ENCODE measurements around the gene PTPRG. TPM values are rescaled to one million over a fixed set of nuclear protein-coding genes. Genes with fewer than 3 reads are reported as not detected.

The PTPRG gene
- total RNA-seq, 1 donor from 2014 or later: 44.3 TPM

DNA sequence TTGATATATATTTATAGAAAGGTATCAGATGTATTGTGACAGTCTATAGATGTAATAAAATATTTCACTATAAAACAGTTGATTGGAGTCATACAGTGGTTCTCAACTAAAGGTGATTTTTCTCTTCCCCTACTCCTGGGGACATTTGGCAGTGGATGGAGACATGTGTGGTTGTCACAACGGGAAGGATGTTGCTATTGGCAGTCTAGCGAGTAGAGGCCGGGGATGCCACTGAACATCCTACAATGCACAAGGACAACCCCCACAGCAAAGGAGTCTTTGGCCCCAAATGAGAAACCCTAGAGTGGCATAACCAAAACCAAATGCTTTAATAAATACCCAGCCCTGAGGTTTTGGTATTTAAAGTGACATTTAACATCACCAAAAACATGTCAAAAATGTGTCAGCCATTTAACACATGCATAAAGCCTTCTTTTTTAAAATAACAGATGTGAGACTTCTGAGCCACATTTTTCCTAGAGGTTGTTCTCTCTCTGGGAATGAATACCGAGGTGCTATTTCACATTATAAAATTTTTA is 367.5 kb downstream of the PTPRG start:
- Mint-ChIP-seq H3K27ac (no peak overlapping the region), H3K4me1 (ENCODE audit: low read depth) (no peaks in the 10 kb centered on the region)

DNA sequence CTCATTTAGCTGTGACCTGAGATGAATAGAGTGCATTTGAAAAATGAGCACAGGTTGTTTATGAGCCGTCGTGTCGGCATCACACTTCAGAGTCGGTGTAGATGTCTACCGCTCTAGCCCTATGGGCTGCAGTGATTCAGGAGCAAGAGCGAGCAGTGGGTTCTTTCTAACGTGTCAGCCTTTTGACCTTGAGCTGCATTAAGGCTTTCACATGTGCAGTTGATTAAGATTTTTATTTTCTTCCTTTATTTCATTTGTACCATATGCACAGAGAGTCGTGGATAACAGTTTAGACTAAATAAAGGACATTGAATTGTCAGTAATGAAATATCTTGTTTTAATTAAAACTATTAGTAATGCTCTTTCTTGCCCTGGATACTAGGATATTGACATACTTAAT is 368.2 kb downstream of the PTPRG start:
- no peaks in the 10 kb centered on the region for H3K4me1 Mint-ChIP-seq (ENCODE audit: low read depth)

More for the DNA sequence above, 367.5 kb downstream of the PTPRG start:
- Mint-ChIP-seq H3K36me3 (ENCODE audit: insufficient read depth) (no peaks in the 10 kb centered on the region), H3K4me3 (ENCODE audit: low read depth) (no peak overlapping the region), H3K9me3 (ENCODE audit: low read depth) (no peaks in the 10 kb centered on the region), H3K27me3 (no peaks in the 10 kb centered on the region)
- DNase-seq (ENCODE audit: low spot score, unreplicated experiment): no peak
- TF ChIP-seq, protein P1, sequence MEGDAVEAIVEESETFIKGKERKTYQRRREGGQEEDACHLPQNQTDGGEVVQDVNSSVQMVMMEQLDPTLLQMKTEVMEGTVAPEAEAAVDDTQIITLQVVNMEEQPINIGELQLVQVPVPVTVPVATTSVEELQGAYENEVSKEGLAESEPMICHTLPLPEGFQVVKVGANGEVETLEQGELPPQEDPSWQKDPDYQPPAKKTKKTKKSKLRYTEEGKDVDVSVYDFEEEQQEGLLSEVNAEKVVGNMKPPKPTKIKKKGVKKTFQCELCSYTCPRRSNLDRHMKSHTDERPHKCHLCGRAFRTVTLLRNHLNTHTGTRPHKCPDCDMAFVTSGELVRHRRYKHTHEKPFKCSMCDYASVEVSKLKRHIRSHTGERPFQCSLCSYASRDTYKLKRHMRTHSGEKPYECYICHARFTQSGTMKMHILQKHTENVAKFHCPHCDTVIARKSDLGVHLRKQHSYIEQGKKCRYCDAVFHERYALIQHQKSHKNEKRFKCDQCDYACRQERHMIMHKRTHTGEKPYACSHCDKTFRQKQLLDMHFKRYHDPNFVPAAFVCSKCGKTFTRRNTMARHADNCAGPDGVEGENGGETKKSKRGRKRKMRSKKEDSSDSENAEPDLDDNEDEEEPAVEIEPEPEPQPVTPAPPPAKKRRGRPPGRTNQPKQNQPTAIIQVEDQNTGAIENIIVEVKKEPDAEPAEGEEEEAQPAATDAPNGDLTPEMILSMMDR (IDR thresholded peaks at IDR 0.05; ENCODE audit: unreplicated experiment): no peak

DNA sequence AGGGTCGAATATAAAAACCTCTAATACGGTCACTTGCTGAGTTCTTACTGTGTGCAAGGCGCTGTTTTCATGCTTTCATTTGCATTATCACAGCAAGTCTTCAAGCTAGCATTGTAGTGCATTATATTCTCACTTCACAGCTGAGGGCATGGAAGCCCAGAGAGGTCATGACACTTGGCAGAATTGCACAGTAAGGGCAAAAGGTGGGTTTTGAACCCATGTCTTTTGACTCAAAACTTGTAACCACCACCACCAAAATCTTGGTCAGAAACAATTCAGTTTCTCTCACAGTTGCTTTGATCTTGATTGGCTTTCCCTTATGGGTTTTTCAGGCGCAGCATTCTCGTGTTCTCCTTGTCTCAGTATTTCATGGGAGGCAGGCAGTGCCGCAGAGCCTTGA is 371.1 kb downstream of the PTPRG start:
- no peak overlapping the region for H3K27ac Mint-ChIP-seq
- H3K27me3 Mint-ChIP-seq: peaks cover 7% of the 10 kb centered on the region
- no peak for DNase-seq (ENCODE audit: low spot score, unreplicated experiment)
- H3K36me3 Mint-ChIP-seq (ENCODE audit: insufficient read depth): peaks cover 5% of the 10 kb centered on the region
- H3K4me1 Mint-ChIP-seq (ENCODE audit: low read depth): no peaks in the 10 kb centered on the region
- TF ChIP-seq, protein P1 (IDR thresholded peaks at IDR 0.05; ENCODE audit: unreplicated experiment): no peak
- no peak overlapping the region for H3K4me3 Mint-ChIP-seq (ENCODE audit: low read depth)
- H3K9me3 Mint-ChIP-seq (ENCODE audit: low read depth): peaks cover 10% of the 10 kb centered on the region

More for the DNA sequence above, 368.2 kb downstream of the PTPRG start:
- TF ChIP-seq, protein P1 (IDR thresholded peaks at IDR 0.05; ENCODE audit: unreplicated experiment): no peak
- DNase-seq (ENCODE audit: low spot score, unreplicated experiment): no peak
- H3K27me3 Mint-ChIP-seq: no peaks in the 10 kb centered on the region
- no peaks in the 10 kb centered on the region for H3K36me3 Mint-ChIP-seq (ENCODE audit: insufficient read depth)
- H3K9me3 Mint-ChIP-seq (ENCODE audit: low read depth): peaks cover 4% of the 10 kb centered on the region
- no peak overlapping the region for H3K4me3 Mint-ChIP-seq (ENCODE audit: low read depth)
- no peak overlapping the region for H3K27ac Mint-ChIP-seq

DNA sequence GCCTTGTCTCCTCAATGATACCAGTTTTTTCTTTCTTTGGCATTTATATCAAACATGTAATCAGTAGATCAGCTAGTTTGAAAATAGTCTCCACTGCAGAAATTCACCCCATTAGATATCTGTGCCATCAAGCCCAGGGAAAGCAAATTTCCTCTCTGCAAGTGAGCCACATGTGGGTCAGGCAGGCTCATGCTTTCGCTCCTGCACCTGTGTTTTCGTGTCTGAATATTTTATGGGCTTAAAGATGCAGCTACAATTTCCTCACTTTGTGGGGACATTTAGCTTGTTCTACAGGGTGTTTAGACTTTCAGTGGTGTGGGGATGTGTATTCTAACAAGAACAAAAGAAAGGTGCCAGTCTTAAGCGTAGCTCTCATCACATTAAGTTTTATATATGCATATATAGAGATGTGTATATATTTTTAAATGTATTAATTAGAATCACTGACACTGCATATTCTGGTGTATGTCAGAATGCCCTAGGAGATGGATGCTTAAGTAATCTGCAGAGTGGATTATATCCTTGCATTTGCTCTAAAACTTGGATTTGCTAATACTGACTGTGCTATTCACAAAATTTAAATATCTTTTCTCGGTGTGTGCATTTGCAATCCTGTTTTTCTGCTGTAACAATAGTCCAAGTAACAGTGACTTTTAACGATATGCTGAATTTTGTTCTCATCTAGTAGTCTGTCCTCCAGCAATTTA is 372.6 kb downstream of the PTPRG start:
- TF ChIP-seq, protein P1 (IDR thresholded peaks at IDR 0.05; ENCODE audit: unreplicated experiment): no peak
- Mint-ChIP-seq H3K27ac (no peak overlapping the region), H3K9me3 (ENCODE audit: low read depth) (peaks cover 10% of the 10 kb centered on the region), H3K36me3 (ENCODE audit: insufficient read depth) (peaks cover 5% of the 10 kb centered on the region), H3K4me1 (ENCODE audit: low read depth) (peaks cover 7% of the 10 kb centered on the region), H3K4me3 (ENCODE audit: low read depth) (no peak overlapping the region), H3K27me3 (peaks cover 7% of the 10 kb centered on the region)
- DNase-seq (ENCODE audit: low spot score, unreplicated experiment): no peak

DNA sequence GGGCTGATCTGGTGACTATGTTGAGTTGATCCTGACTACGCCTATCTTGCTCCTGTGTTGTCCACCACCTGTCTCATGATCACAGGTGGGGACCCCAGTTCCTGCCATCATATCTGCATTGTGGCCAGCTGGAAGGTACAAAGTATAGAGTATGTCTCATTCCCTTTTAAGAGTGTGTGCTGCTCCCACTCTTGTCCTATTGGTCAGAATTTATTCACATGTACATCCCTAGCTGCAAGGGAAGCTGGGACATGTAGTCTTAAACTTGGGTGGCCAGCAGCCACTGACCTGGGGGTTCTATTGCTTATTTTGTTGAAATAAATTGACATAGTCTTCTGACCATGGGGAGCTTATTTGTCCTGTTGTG is 373.1 kb downstream of the PTPRG start:
- H3K27me3 Mint-ChIP-seq: peaks cover 7% of the 10 kb centered on the region
- no peak overlapping the region for H3K27ac Mint-ChIP-seq
- H3K4me1 Mint-ChIP-seq (ENCODE audit: low read depth): peaks cover 11% of the 10 kb centered on the region
- H3K36me3 Mint-ChIP-seq (ENCODE audit: insufficient read depth): peaks cover 5% of the 10 kb centered on the region
- no peak for DNase-seq (ENCODE audit: low spot score, unreplicated experiment)
- H3K4me3 Mint-ChIP-seq (ENCODE audit: low read depth): no peak overlapping the region
- peaks cover 10% of the 10 kb centered on the region for H3K9me3 Mint-ChIP-seq (ENCODE audit: low read depth)
- TF ChIP-seq, protein P1 (IDR thresholded peaks at IDR 0.05; ENCODE audit: unreplicated experiment): no peak
